ENCODE results near the gene CDR2. TPM values are rescaled to one million over a fixed set of nuclear protein-coding genes. Genes with fewer than 3 reads are reported as not detected.
"Not testable (repeated sequence)": the region's sequence is repeated elsewhere in the genome, so short reads cannot be mapped to it uniquely, and the experiment has no call there.

The CDR2 gene
- total RNA-seq, 1 donor from 2014 or later: 6.8 TPM

GRCh38 chr16:22372882-22373661 lies 1.3 kb downstream of the CDR2 start:
- Histone ChIP-seq H3K4me1 (peaks cover 61% of the 10 kb centered on the region), H3K27me3 (ENCODE audit: low read depth) (no peaks in the 10 kb centered on the region), H3K36me3 (no peaks in the 10 kb centered on the region), H3K9me3 (replicated peaks) (no peaks in the 10 kb centered on the region), H3K27ac (replicated peaks) (peak overlapping the region; percentile 84), H3K4me3 (peak overlapping the region; percentile 89)
- no peak for TF ChIP-seq CTCF (IDR thresholded peaks at IDR 0.05; ENCODE audit: borderline replicate concordance)
- intact Hi-C loops (cut with micrococcal nuclease): no loop called here
- DNase-seq: no peak

GRCh38 chr16:22370038-22370820 lies 4.2 kb downstream of the CDR2 start:
- Histone ChIP-seq H3K27me3 (ENCODE audit: low read depth) (no peaks in the 10 kb centered on the region), H3K4me3 (no peak overlapping the region), H3K27ac (replicated peaks) (peak overlapping the region; percentile 49), H3K4me1 (peaks cover 56% of the 10 kb centered on the region), H3K36me3 (no peaks in the 10 kb centered on the region), H3K9me3 (replicated peaks) (no peaks in the 10 kb centered on the region)
- no peak for DNase-seq
- intact Hi-C loops (cut with micrococcal nuclease): no loop called here
- TF ChIP-seq CTCF (IDR thresholded peaks at IDR 0.05; ENCODE audit: borderline replicate concordance): no peak

- H3K4me1 ChIP-seq: peaks cover 50% of the 10 kb centered on the region
These were observed 5.1 kb downstream of the CDR2 start for GRCh38 chr16:22369221-22369811.

GRCh38 chr16:22368200-22368826 lies 6.1 kb downstream of the CDR2 start:
- H3K27me3 ChIP-seq (ENCODE audit: low read depth); DNase-seq; intact Hi-C loops (cut with micrococcal nuclease); H3K9me3 ChIP-seq (replicated peaks); H3K4me3 ChIP-seq; H3K27ac ChIP-seq (replicated peaks): not testable (repeated sequence)
- peaks cover 40% of the 10 kb centered on the region for H3K4me1 ChIP-seq
- peaks cover 15% of the 10 kb centered on the region for H3K36me3 ChIP-seq

More at GRCh38 chr16:22369221-22369811, 5.1 kb downstream of the CDR2 start:
- Histone ChIP-seq H3K9me3 (replicated peaks) (no peaks in the 10 kb centered on the region), H3K27me3 (ENCODE audit: low read depth) (no peaks in the 10 kb centered on the region), H3K36me3 (peaks cover 5% of the 10 kb centered on the region), H3K27ac (replicated peaks) (peak overlapping the region; percentile 49), H3K4me3 (no peak overlapping the region)
- no peak for TF ChIP-seq CTCF (IDR thresholded peaks at IDR 0.05; ENCODE audit: borderline replicate concordance)
- DNase-seq: no peak
- intact Hi-C loops (cut with micrococcal nuclease): no loop called here

- no peak for DNase-seq
- Histone ChIP-seq H3K36me3 (peaks cover 21% of the 10 kb centered on the region), H3K27me3 (ENCODE audit: low read depth) (no peaks in the 10 kb centered on the region), H3K27ac (replicated peaks) (no peak overlapping the region), H3K4me3 (no peak overlapping the region), H3K9me3 (replicated peaks) (no peaks in the 10 kb centered on the region), H3K4me1 (peaks cover 26% of the 10 kb centered on the region)
- TF ChIP-seq CTCF (IDR thresholded peaks at IDR 0.05; ENCODE audit: borderline replicate concordance): no peak
- intact Hi-C loops (cut with micrococcal nuclease): no loop called here
These were observed 7.5 kb downstream of the CDR2 start for GRCh38 chr16:22366889-22367288.
